Measurements from ENCODE around the gene GATA6. TPM values are rescaled to one million over a fixed set of nuclear protein-coding genes. Genes with fewer than 3 reads are reported as not detected.

Gene GATA6
- total and polyA plus RNA-seq, 2 experiments from 2014 or later: 0.08 TPM; not detected in 1

DNA sequence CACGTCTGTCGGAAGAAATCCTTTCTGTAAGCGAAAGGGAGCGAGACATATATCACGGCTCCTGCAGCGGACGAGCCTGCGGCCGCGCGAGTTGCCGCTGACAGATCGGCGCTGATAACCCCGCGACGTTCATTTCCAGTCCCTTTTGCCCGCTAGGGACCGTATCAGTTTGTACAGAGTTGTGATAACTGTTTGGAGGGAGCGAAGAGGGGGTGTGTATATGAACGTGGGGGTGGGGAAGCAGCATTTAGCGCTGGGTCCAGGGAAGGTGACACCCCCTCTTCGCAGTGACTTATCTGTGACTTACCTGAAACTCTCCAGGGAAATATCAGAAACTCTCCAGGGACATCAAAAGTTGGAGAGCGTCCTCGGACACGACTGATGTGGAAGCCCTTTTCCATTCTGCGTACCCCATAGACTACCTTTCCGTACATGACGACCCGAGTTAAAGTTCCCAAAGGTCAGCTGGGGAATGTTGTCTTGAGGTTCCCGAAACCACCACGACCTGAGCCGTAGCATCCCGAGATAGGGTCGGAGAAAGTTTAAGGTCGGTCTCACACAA lies 948 bp upstream of the GATA6 start:
- peak; percentile 70 for DNase-seq (ENCODE audit: low spot score)
- no peak overlapping the region for H2AFZ ChIP-seq
- no peaks in the 10 kb centered on the region for H3K36me3 ChIP-seq (ENCODE audit: insufficient read depth)

More for the DNA sequence above, 948 bp upstream of the GATA6 start:
- ATAC-seq: no peak
- Histone ChIP-seq H3K4me2 (peak overlapping the region; percentile 99), H3K9me2 (ENCODE audit: insufficient read depth) (no peaks in the 10 kb centered on the region), H3K4me1 (ENCODE audit: insufficient read depth) (peaks cover 30% of the 10 kb centered on the region; the same call in 1 of the 2 replicates), H3K27ac (ENCODE audit: low read depth) (no peak overlapping the region), H3K27me3 (ENCODE audit: insufficient read depth) (peaks cover 96% of the 10 kb centered on the region), H3K79me2 (replicated peaks; ENCODE audit: insufficient read depth) (no peaks in the 10 kb centered on the region), H3K4me3 (peak overlapping the region; percentile 82), H3F3A (replicated peaks; ENCODE audit: low read depth) (peaks cover 15% of the 10 kb centered on the region), H4K20me1 (replicated peaks; ENCODE audit: insufficient read depth) (peaks cover 24% of the 10 kb centered on the region)
- peaks cover 32% of the 10 kb centered on the region for H3K4me1 Mint-ChIP-seq
- peak overlapping the region; percentile 81 for H3K4me3 Mint-ChIP-seq
- TF ChIP-seq, protein P1, sequence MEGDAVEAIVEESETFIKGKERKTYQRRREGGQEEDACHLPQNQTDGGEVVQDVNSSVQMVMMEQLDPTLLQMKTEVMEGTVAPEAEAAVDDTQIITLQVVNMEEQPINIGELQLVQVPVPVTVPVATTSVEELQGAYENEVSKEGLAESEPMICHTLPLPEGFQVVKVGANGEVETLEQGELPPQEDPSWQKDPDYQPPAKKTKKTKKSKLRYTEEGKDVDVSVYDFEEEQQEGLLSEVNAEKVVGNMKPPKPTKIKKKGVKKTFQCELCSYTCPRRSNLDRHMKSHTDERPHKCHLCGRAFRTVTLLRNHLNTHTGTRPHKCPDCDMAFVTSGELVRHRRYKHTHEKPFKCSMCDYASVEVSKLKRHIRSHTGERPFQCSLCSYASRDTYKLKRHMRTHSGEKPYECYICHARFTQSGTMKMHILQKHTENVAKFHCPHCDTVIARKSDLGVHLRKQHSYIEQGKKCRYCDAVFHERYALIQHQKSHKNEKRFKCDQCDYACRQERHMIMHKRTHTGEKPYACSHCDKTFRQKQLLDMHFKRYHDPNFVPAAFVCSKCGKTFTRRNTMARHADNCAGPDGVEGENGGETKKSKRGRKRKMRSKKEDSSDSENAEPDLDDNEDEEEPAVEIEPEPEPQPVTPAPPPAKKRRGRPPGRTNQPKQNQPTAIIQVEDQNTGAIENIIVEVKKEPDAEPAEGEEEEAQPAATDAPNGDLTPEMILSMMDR (conservative IDR thresholded peaks at IDR 0.05; ENCODE audit: low read depth in 2 of 2): no peak
- TF ChIP-seq ZNF114 (CRISPR knock-in tag; IDR thresholded peaks at IDR 0.05): no peak
- peak; percentile 91 for TF ChIP-seq EZH2 (IDR thresholded peaks at IDR 0.05; ENCODE audit: low read depth, unreplicated experiment)
- TF ChIP-seq, protein P2, sequence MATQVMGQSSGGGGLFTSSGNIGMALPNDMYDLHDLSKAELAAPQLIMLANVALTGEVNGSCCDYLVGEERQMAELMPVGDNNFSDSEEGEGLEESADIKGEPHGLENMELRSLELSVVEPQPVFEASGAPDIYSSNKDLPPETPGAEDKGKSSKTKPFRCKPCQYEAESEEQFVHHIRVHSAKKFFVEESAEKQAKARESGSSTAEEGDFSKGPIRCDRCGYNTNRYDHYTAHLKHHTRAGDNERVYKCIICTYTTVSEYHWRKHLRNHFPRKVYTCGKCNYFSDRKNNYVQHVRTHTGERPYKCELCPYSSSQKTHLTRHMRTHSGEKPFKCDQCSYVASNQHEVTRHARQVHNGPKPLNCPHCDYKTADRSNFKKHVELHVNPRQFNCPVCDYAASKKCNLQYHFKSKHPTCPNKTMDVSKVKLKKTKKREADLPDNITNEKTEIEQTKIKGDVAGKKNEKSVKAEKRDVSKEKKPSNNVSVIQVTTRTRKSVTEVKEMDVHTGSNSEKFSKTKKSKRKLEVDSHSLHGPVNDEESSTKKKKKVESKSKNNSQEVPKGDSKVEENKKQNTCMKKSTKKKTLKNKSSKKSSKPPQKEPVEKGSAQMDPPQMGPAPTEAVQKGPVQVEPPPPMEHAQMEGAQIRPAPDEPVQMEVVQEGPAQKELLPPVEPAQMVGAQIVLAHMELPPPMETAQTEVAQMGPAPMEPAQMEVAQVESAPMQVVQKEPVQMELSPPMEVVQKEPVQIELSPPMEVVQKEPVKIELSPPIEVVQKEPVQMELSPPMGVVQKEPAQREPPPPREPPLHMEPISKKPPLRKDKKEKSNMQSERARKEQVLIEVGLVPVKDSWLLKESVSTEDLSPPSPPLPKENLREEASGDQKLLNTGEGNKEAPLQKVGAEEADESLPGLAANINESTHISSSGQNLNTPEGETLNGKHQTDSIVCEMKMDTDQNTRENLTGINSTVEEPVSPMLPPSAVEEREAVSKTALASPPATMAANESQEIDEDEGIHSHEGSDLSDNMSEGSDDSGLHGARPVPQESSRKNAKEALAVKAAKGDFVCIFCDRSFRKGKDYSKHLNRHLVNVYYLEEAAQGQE (IDR thresholded peaks at IDR 0.05; ENCODE audit: unreplicated experiment): no peak
- no peak for TF ChIP-seq POLR2AphosphoS5 (IDR thresholded peaks at IDR 0.05; ENCODE audit: low read depth)
- TF ChIP-seq, protein P3, sequence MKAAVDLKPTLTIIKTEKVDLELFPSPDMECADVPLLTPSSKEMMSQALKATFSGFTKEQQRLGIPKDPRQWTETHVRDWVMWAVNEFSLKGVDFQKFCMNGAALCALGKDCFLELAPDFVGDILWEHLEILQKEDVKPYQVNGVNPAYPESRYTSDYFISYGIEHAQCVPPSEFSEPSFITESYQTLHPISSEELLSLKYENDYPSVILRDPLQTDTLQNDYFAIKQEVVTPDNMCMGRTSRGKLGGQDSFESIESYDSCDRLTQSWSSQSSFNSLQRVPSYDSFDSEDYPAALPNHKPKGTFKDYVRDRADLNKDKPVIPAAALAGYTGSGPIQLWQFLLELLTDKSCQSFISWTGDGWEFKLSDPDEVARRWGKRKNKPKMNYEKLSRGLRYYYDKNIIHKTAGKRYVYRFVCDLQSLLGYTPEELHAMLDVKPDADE (IDR thresholded peaks at IDR 0.05): no peak
- TF ChIP-seq NANOG (IDR thresholded peaks at IDR 0.05; ENCODE audit: borderline replicate concordance): no peak
- H3K36me3 Mint-ChIP-seq (ENCODE audit: low read depth): no peaks in the 10 kb centered on the region
- H3K27ac Mint-ChIP-seq: no peak overlapping the region
- peaks cover 8% of the 10 kb centered on the region; the same call in 1 of the 3 replicates for H3K9me3 Mint-ChIP-seq
- peaks cover 89% of the 10 kb centered on the region for H3K27me3 Mint-ChIP-seq (ENCODE audit: insufficient read depth, low read depth, poor library complexity)
